Endodermal cell (in vitro differentiated cells): ENCODE data around the gene MR1. TPM values are rescaled to one million over a fixed set of nuclear protein-coding genes. Genes with fewer than 3 reads are reported as not detected.
"Not testable (repeated sequence)": the region's sequence is repeated elsewhere in the genome, so short reads cannot be mapped to it uniquely, and the experiment has no call there.

ENCODE experiments used
- DNase-seq: peaks from one replicate; pipeline ENCODE4 v3.0.0-alpha.2; 2017
- H3K27ac ChIP-seq: 2 replicates; pipeline ENCODE4 v1.5.1; 2013; ENCODE audit warnings: mild to moderate bottlenecking, low read depth, low read length, moderate library complexity
- H3K27me3 ChIP-seq: 2 replicates; pipeline ENCODE4 v1.6.1; 2013; ENCODE audit warnings: mild to moderate bottlenecking, low read length, moderate library complexity; ENCODE audit not compliant: insufficient read depth, control insufficient read depth, poor library complexity, severe bottlenecking
- H3K36me3 ChIP-seq: 2 replicates; pipeline ENCODE4 v1.7.0; 2013; ENCODE audit warnings: mild to moderate bottlenecking, low read length, moderate library complexity; ENCODE audit not compliant: control insufficient read depth, insufficient read depth
- H3K4me1 ChIP-seq: one replicate; pipeline ENCODE4 v1.7.0; 2013; ENCODE audit warnings: low read length; ENCODE audit not compliant: control insufficient read depth, insufficient read depth
- H3K4me3 ChIP-seq: 2 replicates; pipeline ENCODE4 v1.5.1; 2013; ENCODE audit warnings: mild to moderate bottlenecking, low read length, moderate library complexity
- H3K9ac ChIP-seq: 2 replicates; pipeline ENCODE4 v1.6.1; 2013; ENCODE audit warnings: mild to moderate bottlenecking, low read length, moderate library complexity; ENCODE audit not compliant: poor library complexity, severe bottlenecking; ENCODE audit errors: extremely low read depth
- H3K9me3 ChIP-seq: 2 replicates; pipeline ENCODE4 v1.6.1; 2013; ENCODE audit warnings: mild to moderate bottlenecking, low read length, moderate library complexity; ENCODE audit not compliant: control insufficient read depth
- H3K27ac Mint-ChIP-seq: 2 replicates; pipeline ENCODE4 v1.8.0; 2020; ENCODE audit warnings: mixed read lengths
- H3K27me3 Mint-ChIP-seq: 2 replicates; pipeline ENCODE4 v1.8.0; 2021; ENCODE audit warnings: mild to moderate bottlenecking, mixed read lengths; ENCODE audit not compliant: insufficient read depth
- H3K36me3 Mint-ChIP-seq: 2 replicates; pipeline ENCODE4 v1.8.0; 2020; ENCODE audit warnings: low read depth, mixed read lengths
- H3K4me1 Mint-ChIP-seq: 2 replicates; pipeline ENCODE4 v1.8.0; 2020; ENCODE audit warnings: mixed read lengths
- H3K4me3 Mint-ChIP-seq: 2 replicates; pipeline ENCODE4 v1.8.0; 2020; ENCODE audit warnings: mild to moderate bottlenecking, moderate library complexity, mixed read lengths
- H3K9me3 Mint-ChIP-seq: 2 replicates; pipeline ENCODE4 v1.8.0; 2020; ENCODE audit warnings: mild to moderate bottlenecking, mixed read lengths
- WGBS, 2 experiments: methylation state at CpG; one replicate each; pipeline versions ENCODE4 v1.1.5 to v1.1.7; 2013; ENCODE audit warnings: missing lambda C conversion rate in 2 of 2, mixed read lengths in 1 of 2; ENCODE audit not compliant: insufficient coverage in 1 of 2, insufficient read length in 1 of 2; 5-methylcytosine and 5-hydroxymethylcytosine counted together
- total RNA-seq, 2 donors: library from RNA; stranded (reverse); fragmentation: NEBNext Ultra II Directional in 1 of 2; extraction: Animal tissue kit (Norgen Biotek cat#: 25700) in 1 of 2; gene quantifications; 2 replicates in 1 of 2; 3 replicates in 1 of 2; pipeline ENCODE4 v1.2.1, GENCODE V29; 2021
- TF ChIP-seq, protein P1 (sequence below): fragments of 200-600 bp; sonication (generic); conservative IDR thresholded peaks from 2 replicates; pipeline ENCODE4 v1.5.0; 2021; ENCODE audit warnings: antibody characterized with exemption, mild to moderate bottlenecking

Gene MR1
- total RNA-seq, 2 donors from 2014 or later = 0.22 to 0.35 TPM

DNA sequence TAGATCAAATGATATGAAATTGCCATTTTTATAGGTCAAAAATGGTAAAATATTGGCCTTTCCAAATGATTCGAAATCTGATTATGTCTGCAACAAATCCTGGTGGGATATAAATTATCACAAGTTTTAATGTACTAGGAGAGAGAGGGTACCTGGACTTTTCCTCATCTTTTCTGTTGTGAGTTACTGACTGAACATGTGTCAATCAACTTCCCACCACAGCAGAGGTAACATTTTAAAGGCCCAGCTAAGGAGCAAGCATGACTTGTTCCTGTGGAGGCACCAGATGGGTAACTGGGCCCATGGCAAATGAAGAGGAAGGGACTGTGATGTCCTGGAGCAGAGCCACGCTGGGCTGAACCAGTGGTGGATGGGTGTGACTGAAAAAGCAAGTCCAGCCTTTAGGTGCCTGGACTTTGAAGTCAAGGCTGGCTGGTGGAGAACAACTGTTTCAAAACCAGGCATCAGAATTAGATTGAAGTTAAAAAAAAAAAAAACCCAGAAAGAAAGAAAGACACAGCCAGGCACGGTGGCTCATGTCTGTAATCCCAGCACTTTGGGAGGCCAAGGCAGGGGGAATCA lies 6.6 kb downstream of the MR1 start:
- H3K9ac ChIP-seq = no peak overlapping the region
- no peak for DNase-seq
- no peaks in the 10 kb centered on the region for H3K9me3 ChIP-seq
- 93 to 100% methylated on average over 2 to 3 of the region's 3 CpGs for WGBS, 2 experiments
- H3K4me1 ChIP-seq = peaks cover 9% of the 10 kb centered on the region
- H3K27ac ChIP-seq = no peak overlapping the region
- H3K27me3 ChIP-seq = no peaks in the 10 kb centered on the region
- no peak overlapping the region for H3K27ac Mint-ChIP-seq
- no peaks in the 10 kb centered on the region for H3K9me3 Mint-ChIP-seq
- no peaks in the 10 kb centered on the region for H3K36me3 ChIP-seq
- H3K4me3 Mint-ChIP-seq = no peak overlapping the region
- H3K4me3 ChIP-seq = no peak overlapping the region
- H3K27me3 Mint-ChIP-seq = no peaks in the 10 kb centered on the region
- H3K4me1 Mint-ChIP-seq = peaks cover 38% of the 10 kb centered on the region
- TF ChIP-seq, protein P1, sequence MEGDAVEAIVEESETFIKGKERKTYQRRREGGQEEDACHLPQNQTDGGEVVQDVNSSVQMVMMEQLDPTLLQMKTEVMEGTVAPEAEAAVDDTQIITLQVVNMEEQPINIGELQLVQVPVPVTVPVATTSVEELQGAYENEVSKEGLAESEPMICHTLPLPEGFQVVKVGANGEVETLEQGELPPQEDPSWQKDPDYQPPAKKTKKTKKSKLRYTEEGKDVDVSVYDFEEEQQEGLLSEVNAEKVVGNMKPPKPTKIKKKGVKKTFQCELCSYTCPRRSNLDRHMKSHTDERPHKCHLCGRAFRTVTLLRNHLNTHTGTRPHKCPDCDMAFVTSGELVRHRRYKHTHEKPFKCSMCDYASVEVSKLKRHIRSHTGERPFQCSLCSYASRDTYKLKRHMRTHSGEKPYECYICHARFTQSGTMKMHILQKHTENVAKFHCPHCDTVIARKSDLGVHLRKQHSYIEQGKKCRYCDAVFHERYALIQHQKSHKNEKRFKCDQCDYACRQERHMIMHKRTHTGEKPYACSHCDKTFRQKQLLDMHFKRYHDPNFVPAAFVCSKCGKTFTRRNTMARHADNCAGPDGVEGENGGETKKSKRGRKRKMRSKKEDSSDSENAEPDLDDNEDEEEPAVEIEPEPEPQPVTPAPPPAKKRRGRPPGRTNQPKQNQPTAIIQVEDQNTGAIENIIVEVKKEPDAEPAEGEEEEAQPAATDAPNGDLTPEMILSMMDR = no peak
- H3K36me3 Mint-ChIP-seq = no peaks in the 10 kb centered on the region

DNA sequence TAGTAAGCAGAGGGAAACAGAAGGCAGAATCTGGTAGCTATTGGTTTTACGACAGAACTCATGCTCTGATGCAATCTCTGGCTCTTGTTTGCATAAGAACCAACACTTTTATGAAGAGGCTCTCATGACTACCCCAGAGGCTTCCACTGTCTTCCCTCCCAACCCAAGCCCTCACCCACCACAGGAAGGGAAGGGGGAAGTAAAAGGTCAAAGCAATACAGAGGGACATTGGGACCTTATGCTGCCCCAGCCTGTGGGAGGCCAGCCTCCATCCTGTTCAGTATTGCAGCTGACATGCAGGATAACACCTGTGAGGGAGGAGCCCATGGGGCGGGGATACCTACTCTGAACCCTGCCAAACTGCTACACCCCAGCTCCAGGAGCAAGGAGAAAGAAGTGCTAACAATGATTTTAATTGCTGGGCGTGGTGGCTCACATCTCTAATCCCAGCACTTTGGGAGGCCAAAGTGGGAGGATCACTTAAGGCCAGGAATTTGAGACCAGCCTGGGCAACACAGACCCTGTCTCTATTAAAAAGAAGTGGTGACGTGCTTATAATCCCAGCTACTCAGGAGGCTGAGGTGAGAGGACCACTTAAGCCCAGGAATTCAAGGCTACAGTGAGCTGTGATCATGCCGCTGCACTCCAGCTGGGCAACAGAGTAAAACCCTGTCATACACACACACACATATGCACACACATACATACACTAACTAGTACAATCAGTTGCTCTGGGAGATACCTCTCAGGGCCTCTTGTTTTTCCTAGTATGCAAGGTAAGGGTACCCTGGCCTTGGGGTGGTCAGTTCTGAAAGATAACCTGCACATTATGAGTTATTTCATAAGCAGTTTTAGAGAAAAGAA lies 9.5 kb downstream of the MR1 start:
- peaks cover 12% of the 10 kb centered on the region for H3K4me1 Mint-ChIP-seq
- no peaks in the 10 kb centered on the region for H3K27me3 Mint-ChIP-seq
- DNase-seq = no peak
- H3K27ac Mint-ChIP-seq = no peak overlapping the region
- Histone ChIP-seq H3K9ac (no peak overlapping the region), H3K27ac (no peak overlapping the region), H3K4me1 (no peaks in the 10 kb centered on the region), H3K4me3 (no peak overlapping the region), H3K27me3 (no peaks in the 10 kb centered on the region), H3K9me3 (no peaks in the 10 kb centered on the region), H3K36me3 (no peaks in the 10 kb centered on the region)
- WGBS, 2 experiments = 65 to 75% methylated on average over 5 of the region's 5 CpGs
- TF ChIP-seq, protein P1 = no peak
- no peak overlapping the region for H3K4me3 Mint-ChIP-seq
- no peaks in the 10 kb centered on the region for H3K36me3 Mint-ChIP-seq
- peaks cover 8% of the 10 kb centered on the region for H3K9me3 Mint-ChIP-seq

DNA sequence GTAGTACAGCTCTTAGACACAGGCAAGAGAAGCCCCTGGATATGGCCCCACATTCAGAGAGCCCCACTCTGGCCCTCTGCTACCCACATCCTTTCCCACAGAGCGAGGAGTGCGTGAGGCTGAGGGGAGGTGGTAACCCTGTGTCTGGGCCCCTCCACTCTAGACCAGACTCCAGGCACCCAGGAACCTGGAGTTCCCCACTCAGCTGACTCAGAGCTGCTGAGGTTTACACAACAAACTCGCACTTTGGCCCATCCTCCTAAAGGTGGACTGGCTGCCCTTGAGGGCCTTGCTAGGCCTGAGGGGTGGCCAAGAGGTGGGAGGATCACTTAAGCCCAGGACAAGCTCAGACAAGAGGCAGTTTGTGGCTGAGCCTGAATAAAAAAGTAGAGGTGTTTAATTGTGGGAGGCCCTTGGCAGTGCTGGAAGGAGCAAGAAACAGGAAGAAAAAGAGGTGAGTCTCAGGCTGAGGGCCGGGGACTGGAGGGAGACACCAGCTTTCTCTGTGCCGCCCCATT lies 10.7 kb downstream of the MR1 start:
- H3K9me3 Mint-ChIP-seq = peaks cover 8% of the 10 kb centered on the region
- no peak overlapping the region for H3K9ac ChIP-seq
- H3K27ac ChIP-seq = no peak overlapping the region
- H3K4me1 ChIP-seq = no peaks in the 10 kb centered on the region
- no peak for DNase-seq
- H3K4me1 Mint-ChIP-seq = peaks cover 12% of the 10 kb centered on the region
- peak overlapping the region; percentile 13 for H3K27ac Mint-ChIP-seq
- no peaks in the 10 kb centered on the region for H3K36me3 Mint-ChIP-seq
- TF ChIP-seq, protein P1 = no peak
- no peaks in the 10 kb centered on the region for H3K9me3 ChIP-seq
- H3K27me3 Mint-ChIP-seq = peaks cover under 1% of the 10 kb centered on the region
- no peak overlapping the region for H3K4me3 Mint-ChIP-seq
- no peak overlapping the region for H3K4me3 ChIP-seq
- H3K27me3 ChIP-seq = no peaks in the 10 kb centered on the region
- no peaks in the 10 kb centered on the region for H3K36me3 ChIP-seq
- 85 to 87% methylated on average over 3 to 5 of the region's 5 CpGs for WGBS, 2 experiments

DNA sequence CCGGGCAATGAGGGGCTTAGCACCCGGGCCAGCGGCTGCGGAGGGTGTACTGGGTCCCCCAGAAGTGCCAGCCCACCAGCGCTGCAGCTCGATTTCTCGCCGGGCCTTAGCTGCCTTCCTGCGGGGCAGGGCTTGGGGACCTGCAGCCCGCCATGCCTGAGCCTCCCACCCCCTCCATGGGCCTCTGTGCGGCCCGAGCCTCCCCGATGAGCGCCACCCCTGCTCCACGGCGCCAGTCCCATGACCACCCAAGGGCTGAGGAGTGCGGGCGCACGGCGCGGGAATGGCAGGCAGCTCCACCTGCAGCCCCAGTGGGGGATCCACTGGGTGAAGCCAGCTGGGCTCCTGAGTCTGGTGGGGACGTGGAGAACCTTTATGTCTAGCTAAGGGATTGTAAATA lies 12.2 kb downstream of the MR1 start:
- WGBS, 2 experiments = 91 to 95% methylated on average over 4 to 22 of the region's 22 CpGs
- not testable (repeated sequence) for H3K27ac Mint-ChIP-seq, H3K36me3 ChIP-seq, H3K4me3 Mint-ChIP-seq, H3K9ac ChIP-seq, H3K27me3 Mint-ChIP-seq, H3K36me3 Mint-ChIP-seq, DNase-seq, H3K4me1 ChIP-seq, H3K27ac ChIP-seq, H3K4me3 ChIP-seq, H3K9me3 Mint-ChIP-seq, H3K9me3 ChIP-seq, H3K27me3 ChIP-seq
- peaks cover 20% of the 10 kb centered on the region for H3K4me1 Mint-ChIP-seq
